A172 (cell line): ENCODE measurements around the gene TMEM244. TPM values are rescaled to one million over a fixed set of nuclear protein-coding genes. Genes with fewer than 3 reads are reported as not detected.
"Not testable (repeated sequence)": the region's sequence is repeated elsewhere in the genome, so short reads cannot be mapped to it uniquely, and the experiment has no call there.

Experiments used
- DNase-seq: peaks from one replicate; pipeline ENCODE4 v3.0.0-alpha.2; 2015; ENCODE audit warnings: low spot score
- total RNA-seq: library from RNA; depleted of rRNA; stranded (reverse); fragments of >200 nt; shearing (Covaris generic); gene quantifications from 2 replicates; pipeline ENCODE4 v1.2.3, GENCODE V29; 2014; rRNA removed

The TMEM244 gene, protein sequence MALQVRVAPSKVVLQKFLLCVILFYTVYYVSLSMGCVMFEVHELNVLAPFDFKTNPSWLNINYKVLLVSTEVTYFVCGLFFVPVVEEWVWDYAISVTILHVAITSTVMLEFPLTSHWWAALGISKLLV
- not detected in 2 replicates for total RNA-seq

DNA sequence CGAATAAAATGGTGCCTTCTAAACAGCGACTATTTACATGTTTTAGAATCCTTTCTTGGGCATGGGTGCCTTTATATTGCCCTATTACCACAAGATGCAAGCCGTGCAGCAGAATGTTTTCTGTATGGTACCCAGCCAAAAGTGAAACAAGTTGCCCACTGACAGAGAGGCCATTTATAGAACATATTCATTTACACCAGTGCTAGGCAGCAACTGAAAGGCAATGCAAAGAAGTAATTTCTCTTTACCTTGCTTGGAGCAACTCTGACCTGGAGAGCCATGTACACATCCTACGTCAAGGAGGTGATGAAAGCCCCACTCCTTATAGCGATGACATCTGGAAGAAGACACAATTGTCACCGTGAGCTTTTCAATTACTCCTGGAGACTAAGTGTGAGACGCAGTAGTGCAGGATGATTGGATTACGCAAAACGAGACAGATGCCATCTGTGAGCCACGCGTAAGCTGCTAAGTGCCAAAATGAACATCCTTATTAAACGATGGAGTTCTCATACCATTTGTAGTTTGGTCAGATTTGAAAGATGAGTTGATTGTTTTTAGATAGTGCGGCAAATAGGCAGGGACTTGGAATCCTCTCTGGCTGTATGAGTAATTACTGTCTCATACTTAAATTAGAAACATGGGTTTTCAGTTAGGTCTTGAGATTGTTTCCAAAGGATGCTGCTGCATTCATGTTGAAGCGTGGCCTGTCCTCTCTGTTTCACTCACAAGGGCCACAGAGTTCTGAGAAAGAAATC, at the start of gene TMEM244:
TSS of gene TMEM244 (minus strand) at position 408 of the 758 bp plus-strand sequence. CDS start at position 281, 127 bp downstream.
- peak; percentile 57 for DNase-seq

DNA sequence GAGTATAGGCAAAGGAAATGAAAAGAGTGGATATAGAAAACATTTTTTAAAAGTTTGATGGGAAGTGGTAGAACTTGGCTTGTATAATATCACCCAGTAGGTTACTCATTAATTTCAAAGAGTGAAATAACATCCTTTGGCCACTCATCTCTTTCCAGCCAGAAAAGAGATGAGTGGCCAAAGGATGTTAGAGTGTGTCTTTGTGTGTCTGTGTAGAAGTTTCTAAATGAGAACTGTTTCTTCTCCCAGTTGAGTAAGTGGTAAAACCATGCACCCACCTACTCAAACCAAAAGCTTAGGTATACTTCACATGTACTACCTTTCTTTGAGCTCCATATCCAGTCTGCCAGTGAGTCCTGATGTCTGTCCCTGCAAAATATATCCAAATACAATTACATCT, 47.7 kb upstream of the TMEM244 start:
- DNase-seq: no peak

DNA sequence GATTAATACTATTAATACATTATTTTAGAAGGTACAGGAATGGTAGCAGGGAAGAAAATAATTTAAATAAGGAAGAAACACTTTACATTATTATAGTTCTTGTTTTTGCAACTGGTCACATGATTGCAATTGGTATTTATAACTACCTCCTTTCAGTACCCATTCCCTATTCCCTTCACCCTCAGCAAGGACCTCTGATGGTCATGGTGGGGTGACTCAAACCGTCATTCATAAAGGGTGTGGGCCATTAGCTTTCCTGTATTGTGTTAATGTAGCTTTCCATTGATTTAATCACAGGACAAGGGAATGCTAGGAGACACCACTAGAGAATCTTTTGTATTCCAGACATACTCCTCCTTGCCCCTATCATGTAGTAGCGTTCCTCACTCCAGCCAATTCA, 47.2 kb upstream of the TMEM244 start:
- no peak for DNase-seq

DNA sequence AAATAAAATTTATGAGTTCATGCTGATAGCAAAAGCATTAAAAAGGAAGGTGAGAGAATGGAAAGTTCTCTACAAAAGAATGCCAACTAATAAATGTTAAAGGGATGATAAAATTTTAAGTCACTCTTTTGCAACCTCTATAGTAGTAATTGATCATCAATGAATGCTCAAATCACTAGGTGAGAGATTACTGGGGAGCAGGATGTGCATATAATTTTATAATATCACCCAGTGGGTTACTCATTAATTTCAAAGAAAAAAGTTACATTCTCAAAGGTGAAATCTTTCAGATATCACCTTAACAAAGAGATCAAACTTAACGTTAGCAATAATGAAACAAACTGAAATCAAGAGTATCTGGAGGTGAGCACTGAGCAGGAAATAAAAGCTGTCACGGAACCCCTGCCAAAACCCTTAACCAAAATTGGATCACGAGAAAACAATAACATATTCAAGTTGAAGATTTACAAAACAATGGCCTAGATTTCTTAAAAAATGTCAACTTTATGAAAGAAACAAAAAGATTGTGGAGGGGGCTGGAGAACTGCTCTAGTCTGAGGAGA, 45.5 kb upstream of the TMEM244 start:
- DNase-seq: no peak

DNA sequence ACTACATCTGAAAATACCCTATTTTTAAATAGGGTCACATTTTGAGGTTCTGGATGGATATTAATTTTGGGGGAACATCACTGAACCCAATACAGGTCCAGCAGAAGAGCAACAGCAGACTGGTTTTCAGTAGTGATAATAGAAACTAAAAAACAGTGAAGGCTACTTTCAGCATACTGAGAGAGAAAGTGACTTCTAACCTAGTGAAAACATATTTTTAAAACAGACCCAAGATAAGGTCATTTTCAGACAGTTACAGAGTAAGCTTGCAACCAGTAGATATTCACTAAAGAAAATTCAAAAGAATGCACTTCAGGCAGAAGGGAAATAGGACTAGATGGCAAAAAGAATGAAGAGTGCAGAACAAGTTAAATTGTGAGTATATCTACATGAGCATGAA, 42.0 kb upstream of the TMEM244 start:
- no peak for DNase-seq

DNA sequence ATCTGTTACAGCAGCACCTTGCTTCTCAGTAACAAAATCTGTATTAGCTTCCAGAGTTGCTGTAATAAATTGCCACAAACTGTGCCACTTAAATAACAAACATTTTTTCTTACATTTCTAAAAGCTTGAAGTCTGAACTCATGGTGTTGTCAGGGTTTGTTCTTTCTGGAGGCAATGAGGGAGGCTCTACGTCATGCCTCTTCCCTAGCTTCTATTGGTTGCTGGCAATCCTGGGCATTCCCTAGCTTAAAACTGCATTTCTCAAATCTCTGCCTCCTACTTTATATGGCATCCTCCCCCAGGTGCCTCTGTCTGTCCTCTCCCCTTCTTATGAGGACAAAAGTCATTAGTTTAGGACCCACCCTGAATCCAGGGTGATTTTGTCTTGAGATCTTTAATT, 41.6 kb upstream of the TMEM244 start:
- DNase-seq: no peak

DNA sequence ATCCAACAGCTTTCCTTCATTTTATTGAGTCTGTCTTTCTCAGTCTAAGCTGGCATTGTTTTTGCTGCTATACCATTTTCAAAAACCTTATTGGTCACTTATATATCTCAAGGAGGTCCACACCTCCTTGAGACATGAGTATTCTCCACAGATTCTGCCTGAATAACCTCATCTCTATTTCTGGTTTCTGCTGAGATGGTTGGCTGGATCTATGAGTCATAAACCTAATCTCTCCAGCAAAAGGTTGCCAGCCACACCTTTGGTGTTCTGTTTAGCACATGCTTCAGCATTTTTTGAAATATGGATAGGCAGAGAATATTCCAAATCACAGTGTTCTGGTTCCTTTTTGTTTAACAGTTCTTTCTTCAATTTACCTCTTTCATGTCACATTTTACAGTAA, 40.8 kb upstream of the TMEM244 start:
- DNase-seq: peak; percentile 11

DNA sequence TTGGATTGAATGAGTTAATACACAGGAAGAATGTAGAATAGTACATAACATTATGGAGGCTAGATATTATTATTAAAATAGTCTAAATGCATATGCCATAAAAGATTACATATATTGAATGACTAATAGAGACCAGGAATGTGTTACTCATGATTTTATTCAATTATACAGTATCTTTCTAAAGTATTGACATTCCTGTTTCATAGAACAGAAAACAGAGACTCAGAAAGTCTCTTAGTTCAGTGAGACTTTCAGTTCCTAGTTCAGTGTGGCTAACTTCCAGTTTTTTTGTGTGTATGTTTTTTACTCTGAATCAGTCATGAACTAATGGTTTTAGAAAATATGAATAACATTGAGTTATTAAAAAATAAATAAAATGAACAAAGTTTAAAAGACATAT, 34.6 kb upstream of the TMEM244 start:
- DNase-seq: no peak

DNA sequence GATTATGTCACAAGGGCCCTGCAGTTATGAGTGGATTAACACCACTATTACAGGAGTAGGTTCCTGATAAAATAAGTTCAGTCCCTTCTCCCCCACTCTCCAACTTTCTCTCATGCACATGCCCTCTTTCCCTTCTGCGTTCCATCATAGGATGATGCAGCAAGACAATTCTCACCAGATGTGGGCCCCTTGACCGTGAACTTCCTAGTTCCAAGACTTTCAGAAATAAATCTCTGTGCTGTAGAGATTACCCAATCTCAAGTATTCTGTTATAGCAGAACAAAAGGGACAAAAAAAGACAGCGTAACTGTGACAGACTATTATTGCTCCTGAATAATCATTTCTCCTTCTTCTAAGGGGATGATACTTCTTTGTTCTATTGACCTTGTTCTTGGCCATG, 33.8 kb upstream of the TMEM244 start:
- DNase-seq: no peak

DNA sequence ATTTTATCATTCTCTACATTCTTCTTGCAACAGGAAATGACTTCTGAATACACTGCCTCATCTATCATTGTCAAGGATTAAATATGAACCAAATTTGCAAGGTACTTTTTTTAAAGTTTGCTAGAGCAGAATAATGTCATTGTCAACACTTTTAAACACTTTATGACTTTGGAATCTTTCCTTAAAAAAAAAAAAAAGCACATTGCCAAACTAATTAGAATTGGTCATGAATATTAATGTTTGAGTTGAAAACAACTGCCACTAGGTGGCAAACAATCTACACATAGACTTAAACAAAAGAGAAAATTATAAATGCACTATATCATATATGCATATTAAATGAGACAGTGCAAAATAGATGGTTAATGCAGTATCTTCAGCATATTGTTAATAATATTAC, 32.5 kb upstream of the TMEM244 start:
- DNase-seq: peak; percentile 9

DNA sequence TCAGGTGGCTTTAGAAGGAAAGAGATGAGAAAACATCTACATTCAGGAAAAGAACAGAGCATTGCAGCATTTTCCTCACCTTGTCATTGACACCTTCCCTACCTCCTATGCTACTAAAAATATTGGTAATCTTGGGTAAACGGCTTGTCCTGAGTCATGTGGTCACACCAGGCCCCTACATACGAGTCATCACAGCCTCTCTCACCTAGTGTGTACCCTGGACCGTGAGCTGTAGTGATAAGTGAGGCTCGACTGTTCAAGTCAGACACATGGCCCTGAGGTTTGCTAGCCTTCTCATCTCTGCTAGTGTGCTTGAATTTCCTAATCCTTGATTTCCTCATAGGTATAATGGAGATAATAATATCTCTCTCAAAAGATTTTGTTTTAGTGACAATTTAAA, 29.6 kb upstream of the TMEM244 start:
- peak; percentile 18 for DNase-seq

DNA sequence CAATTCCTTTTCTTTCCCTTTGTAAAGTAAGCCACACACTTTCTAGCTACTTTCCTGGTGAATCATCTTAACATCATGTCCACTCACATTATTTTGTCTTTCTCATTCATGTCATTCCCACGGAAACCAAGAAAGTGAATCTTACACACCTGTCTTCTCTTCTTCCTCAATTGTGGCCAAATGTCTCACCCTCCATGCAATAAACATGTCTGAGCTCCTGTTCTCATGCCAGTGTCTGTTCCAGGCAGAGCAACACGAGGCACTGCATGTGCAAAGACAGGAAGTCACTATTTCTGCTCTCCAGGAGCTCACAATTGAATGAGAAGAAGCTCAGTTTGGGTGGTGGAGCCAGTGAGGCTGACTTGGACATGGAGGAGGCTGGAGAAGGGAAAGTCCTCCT, 29.0 kb upstream of the TMEM244 start:
- DNase-seq: peak; percentile 58

DNA sequence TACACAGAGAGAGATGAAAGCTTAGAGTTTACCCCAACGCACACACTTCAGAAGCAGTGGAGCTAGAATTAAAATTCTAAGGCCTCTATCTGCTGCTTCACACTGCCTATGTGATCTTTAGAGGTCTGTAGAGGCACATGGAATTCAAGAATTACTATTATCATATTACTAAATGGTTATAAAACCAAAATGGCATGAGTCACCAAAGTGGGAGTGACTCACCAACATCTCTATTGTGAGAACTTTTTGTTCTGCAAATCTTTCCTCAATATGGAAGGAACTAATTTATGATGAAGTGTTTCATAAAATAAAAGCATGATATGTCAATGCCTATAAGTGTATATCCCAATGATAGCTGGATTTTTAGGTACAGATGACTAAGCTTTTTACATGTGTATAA, 28.5 kb upstream of the TMEM244 start:
- peak; percentile 79 for DNase-seq

DNA sequence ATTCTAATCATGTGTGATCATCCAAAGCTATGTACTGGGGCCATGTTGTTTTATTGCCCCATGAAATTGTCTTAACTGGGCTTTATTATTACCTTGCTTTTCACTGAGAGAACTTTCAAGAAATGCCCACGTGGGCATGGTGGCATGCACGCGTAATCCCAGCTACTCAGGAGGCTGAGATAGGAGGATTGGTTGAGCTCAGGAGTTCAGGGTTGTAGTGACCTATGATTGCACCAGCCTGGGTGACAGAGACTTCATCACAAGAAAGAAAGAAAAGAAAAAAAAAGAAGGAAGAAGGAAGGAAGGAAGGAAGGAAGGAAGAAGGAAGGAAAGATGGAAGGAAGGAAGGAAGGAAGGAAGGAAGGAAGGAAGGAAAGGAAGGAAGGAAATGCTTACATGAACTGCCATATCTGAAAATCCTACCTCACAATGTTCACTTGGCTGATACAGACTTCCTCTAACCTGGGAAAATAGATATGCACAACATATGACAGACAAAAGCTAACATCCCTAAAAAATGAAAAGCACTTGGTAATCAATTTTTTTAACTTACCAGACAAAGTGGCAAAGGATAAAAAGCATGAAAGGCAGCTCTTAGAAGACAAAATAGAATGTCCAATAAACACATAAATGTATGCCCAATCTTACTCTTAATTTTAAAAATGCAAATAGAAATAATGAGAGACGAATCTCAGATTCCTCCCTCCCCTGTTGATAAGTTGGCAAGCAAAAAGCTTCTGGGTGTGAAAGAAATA, 25.5 kb upstream of the TMEM244 start:
- no peak for DNase-seq

DNA sequence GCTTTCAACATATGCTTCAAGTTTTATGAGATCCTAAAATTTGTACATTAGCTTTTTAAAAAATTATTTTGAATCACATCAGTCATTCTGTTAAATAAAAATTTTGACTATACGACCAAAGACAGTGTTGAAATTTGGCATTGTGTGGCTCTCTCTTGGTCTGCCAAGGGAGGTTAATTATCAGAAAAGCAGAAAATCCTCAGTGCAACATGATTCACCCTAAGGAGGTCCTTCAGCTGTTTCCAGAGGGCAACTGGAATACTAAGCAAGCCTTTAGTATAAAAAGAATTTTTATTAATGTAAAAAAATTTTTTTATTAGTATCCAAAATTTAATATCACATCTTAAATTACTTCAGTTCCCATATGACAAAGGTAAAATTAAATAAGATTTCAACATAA, 23.1 kb upstream of the TMEM244 start:
- DNase-seq: no peak

DNA sequence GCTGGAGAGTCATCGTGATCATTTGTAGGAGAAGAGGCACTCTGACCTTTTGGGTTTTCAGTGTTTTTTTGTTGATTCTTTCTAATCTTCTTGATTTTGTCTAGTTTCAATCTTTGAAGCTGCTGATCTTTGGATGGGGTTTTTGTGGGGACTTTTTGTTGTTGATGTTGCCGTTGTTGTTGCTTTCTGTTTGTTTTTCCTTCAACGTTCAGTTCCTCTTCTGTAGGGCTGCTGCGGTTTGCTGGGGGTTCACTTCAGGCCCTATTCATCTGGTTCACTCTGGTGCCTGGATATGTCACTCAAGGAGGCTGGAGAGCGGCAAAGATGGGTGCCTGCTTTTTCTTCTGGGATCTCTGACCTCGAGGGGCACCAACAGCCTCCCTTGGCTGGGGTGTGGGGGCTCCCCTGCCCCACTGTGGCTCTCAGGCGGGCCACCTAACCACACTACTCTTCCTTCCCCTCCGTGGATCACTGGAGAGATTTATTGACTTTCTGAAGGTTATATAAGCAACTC, 21.5 kb upstream of the TMEM244 start:
- DNase-seq: no peak

DNA sequence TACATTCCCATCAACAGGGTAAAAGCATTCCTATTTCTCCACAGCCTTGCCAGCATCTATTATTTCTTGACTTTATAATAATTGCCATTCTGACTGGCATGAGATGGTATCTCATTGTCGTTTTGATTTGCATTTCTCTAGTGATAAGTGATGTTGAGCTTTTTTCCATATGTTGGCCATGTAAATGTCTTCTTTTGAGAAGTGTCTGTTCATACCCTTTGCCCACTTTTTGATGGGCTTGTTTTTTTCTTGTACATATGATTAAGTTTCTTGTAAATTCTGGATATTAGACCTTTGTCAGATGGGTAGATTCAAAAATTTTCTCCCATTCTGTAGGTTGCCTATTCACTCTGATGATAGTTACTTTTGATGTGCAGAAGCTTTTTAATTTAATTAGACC, 16.8 kb upstream of the TMEM244 start:
- not testable (repeated sequence) for DNase-seq

DNA sequence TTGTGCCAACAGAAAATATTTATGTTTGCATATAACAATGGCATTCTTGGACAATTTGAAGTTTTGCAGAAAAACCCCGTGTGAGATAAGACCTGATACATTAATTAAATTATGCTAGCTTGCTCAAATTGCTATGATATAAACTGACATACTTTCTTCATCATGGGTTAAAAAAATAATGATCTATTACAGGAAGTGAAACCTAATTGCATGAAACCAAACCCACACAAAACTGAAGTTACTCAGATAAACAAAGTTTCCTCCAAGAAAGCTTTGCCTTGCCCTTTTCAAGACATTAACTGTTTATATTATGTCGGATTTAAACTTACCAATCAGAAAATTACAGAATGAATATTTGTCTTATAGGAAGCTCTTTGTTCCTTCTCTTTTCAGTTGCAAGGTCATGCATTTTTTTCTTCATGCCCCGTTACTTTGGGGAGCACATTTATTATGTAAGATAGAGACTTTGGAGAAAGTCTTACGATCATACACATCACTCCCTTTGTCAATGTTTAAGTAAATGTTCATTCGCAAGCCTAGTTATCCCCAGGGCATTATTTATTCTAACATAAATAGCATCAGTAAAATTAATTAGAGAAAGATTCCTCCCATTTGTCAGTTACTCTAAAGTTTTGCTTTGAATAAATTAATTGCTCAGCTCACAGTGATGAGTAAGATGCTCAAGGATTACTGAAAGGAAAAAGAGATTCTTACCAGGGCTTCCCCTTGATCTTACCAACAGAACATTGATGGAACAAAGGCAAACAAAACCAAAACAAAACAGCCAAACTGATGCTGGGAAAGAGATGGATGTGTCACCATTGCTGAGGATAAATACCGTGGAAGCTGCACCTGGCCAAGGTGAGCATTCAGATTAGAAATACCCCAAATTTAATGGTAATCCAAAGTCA, 14.8 kb upstream of the TMEM244 start:
- no peak for DNase-seq

DNA sequence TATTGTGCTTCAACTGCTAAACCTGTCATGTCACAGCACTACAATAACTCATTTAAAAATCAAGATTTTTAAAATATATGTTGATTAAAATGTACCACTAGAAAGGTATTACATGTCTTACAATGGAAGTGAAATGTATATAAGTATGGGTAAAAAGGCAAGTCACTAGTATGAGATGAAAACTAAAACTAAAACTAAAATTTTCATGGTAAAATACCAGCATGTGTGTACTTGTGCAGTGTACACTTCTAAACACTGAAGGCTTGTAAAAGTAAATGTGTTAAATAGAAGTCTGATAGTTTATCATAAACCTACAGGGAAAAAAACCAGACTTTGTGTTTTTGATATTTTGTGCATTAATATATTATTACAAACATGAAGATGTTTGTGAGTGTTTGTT, 13.7 kb upstream of the TMEM244 start:
- no peak for DNase-seq

DNA sequence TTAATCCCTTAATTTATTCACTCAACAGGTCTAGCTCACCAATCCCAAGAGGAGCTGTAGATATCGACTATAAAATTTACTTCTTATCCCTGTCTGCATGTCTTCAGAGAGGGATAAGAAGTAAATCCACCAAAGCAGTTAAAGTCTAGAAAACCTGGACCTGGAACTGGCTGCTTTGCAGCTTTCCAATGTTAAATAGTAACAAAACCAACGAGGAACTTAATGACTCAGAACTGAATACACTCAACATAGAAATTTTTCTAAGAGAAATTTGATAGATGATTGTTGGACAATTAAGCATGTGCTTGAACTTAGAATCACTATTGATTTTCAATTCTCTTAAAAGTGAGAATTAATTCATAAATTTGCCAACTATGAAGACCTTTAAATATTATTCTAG, 11.5 kb upstream of the TMEM244 start:
- DNase-seq: no peak

DNA sequence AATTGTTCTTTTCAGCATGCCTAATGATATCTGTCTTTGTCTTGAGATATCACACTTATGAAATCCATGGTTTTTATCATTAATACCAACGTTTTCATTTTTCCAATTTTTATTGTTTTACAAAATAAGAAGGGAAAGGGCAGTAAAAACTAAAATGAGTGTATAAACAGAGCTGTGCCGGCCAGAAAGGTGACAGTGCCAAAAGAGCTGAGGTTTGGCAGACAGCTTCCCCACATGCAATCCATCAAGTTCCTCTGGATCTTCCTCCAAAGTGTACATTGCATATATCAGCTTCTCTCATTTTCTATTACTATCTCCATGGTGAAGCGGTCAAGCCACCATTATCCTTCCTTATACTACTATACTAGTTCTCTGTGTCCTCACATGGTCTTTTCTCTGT, 10.1 kb upstream of the TMEM244 start:
- no peak for DNase-seq
